GM21529 (cell line): ENCODE data around the gene C12orf56.

Experiments used
- ATAC-seq: cut with Tn5 transposase; IDR thresholded peaks from one replicate; pipeline ENCODE4 v1.9.1; 2021; ENCODE audit not compliant: unreplicated experiment

Gene C12orf56, protein sequence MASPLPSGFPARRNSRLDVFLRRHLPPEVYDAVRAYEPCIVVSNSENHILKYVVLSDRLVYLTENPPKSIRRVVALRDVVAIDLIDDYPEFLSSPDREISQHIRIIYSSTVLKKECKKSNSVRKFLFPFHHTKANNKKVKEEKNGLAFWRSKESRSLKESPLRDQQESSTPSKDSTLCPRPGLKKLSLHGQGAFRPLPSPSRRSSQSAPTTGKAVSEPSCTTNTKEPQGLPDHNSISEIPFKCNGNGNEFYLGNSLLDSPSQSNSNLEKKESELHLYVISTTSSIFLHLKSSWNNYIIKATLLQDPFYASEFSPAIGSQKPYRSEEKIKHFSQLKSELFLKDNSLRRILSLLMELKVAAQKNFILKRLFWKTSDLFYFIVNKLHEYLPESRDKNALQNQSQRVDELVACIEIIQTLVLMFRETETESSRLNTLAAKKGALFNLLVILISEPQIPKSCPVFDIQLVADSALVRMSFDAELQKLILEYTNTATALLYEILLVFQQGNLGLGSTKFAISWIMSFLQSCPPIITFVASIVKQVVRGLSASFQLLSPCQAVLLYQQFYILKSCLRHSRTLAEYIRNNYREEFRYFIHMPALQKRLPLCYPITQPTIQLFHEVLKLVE

DNA sequence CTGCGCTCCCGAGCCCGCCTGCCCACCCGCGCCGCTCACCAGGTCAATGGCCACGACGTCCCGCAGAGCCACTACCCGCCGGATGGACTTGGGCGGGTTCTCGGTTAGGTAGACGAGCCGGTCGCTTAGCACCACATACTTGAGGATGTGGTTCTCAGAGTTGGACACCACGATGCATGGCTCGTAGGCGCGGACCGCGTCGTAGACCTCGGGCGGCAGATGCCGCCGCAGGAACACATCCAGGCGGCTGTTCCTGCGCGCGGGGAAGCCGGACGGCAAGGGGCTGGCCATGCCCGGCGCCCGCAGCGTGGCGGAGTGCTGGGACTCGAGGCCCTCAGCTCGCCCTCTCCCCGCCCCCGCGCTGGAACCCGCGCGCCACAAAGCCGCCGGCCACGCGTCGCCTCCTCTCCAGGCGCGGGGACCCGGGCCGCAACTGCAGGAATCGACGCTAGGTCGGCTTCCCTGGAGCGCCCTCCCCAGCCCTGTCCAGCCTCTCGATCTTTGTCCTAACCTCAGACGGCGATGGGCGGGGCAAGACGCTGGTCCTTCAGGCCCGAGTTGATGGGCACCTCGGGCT, at the start of gene C12orf56:
Gene C12orf56 (minus strand): TSS at position 484 of the 577 bp plus-strand sequence. CDS start 193 bp downstream, at position 291.
- no peak for ATAC-seq

DNA sequence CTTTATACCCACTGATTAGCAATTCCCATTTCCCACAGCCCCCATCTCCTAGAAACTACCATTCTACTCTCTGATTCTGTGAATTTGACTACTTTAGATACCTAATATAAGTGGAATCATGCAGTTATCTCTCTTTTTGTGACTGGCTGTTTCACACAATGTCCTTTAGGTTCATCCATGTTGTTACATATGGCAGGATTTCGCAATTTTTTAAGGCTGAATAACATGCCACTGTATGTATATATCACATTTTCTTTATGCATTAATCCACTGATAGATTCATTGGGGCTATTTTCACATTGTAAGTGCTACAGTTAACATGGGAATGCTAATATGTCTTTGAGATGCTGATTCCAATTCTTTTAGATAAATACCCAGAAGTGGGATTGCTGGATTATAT, 49.5 kb upstream of the C12orf56 start:
- ATAC-seq: no peak

DNA sequence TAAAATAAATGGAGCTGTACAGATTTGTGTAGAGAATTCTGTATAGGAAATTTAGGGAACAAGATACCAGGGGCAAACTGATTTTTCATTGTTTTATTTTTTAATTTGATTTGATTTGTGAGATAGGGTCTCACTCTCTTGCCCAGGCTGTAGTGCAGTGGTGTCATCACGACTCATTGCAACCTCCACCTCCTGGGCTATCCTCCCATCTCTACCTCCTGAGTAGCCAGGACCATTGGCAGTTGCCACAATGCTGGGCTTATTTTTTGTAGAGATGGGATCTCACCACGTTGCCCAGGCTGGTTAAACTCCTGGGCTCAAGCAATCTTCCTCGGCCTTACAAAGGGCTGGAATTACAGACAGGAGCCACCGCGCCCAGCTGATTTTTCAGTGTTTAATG, 43.4 kb upstream of the C12orf56 start:
- no peak for ATAC-seq

DNA sequence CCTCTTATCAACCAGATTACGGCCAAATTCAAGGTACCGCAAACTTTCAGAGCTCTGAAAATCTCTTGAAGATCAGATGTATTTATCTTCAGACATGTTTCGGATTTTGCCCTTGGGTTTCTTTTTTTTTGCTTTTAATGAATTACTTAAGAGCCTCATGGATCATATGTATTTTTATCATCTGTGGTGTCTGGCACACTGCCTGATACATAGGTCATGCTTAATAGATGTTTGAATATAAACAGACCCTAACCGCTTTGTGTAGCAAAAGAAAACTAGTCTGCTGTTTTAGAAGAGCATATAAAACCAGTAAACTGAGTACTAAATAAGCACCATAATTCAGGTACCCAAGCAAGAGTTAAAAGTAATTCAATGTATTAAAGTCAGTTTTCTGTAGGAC, 41.2 kb upstream of the C12orf56 start:
- no peak for ATAC-seq

DNA sequence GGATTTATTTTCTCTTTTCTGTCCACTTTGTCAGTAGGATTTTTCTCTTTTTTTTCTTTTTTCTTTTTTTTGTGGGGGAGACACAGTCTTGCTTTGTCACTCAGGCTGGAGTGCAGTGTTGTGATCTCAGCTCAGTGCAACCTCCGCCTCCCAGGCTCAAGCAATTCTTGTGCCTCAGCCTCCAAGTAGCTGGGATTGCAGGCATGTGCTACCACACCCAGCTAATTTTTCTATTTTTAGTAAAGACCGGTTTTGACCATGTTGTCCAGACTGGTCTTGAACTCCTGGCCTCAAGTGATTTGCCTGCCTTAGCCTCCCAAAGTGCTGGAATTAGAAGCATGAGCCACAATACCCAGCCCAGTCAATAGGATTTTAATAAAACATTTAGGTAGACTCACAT, 40.3 kb upstream of the C12orf56 start:
- ATAC-seq: no peak

DNA sequence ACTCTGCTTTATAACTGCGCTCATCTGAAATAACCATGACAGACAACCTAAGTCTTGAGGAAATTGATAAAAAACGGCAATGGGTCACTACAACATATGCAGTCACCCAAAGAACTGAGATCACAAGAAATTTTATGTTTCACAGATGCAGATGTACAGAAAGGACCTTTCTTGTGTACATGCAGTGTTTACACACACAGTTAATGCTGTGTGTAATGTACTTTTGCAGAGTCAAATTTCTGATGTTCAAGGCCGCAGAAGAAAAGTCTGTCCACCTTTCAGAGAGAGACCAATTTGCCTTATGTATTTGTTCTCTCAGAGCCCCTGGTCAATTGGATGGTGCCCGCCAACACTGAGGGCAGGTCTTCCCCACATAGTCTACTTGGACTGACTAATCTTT, 38.4 kb upstream of the C12orf56 start:
- no peak for ATAC-seq

DNA sequence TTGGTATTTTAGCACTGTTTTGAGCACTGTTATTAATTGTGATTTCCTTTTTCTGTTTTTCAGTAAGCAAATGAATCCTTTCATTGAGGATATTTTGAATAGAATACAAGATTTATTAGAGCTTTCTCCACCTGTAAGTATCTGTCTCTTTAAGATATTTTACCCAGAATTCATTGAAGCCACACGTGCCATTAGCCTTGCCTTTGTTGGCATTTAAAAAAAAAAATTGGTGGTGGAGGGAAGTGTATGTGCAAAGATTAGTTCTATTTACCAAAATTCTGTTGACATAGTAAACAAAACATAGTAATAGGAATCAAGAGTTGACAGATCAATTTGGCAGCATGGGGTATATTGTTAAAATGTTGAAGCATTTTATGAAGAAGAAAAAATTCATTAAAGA, 37.4 kb upstream of the C12orf56 start:
- ATAC-seq: no peak

DNA sequence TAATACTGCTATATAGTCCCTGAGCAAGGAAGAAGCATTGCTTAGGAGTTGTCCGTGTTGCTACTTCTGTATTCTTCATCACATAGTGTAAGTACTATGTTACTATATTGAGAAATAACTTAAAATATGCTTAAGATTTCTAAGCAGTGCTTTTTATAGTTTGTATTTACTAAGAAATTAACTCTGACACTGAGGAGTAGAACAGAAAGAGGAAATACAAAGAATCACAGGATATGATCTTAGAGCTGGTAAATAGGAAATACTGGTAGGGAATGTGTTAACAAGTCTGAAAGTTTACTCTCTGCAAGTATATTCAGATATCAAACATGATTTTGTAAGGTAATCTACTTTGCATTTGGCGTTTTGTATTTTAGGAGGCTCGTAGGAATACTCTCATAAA, 29.1 kb upstream of the C12orf56 start:
- ATAC-seq: no peak

DNA sequence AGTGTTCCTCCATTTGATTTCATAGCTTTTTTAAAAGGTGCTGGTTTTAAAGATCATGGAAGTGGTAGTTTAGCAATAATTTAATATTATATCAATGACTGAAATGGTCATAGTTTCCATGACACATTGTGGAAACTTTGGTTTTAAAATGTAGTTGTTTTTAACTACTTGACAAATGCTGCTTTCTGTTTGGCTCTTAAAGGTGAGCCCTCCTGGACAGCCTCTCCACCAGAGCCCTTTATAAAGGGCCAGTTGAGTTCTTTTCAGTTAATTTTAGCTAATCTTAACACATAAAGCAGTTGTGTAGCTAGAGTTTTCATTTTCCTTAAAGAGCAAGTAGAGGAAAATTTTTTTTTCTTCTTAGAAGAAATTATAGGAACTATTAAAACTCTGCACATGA, 27.7 kb upstream of the C12orf56 start:
- no peak for ATAC-seq

DNA sequence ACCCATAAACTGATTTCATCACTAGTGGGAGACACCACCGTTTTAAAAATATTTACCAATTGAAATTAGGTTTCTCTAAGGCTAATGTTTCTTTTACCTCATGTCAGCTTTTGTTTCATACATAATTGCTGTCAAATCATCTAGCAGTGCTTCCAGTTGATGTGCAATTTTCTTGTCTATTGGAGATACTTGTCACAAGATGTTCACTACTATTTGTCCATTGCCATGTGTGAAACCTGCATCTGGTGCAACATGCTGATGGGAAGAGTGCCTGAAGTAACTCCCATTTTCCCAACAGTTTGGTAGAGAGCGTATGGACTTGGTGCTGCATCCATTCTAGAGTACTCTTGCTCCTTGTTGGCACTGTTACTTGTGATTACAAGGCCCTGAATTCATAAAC, 23.3 kb upstream of the C12orf56 start:
- ATAC-seq: no peak

DNA sequence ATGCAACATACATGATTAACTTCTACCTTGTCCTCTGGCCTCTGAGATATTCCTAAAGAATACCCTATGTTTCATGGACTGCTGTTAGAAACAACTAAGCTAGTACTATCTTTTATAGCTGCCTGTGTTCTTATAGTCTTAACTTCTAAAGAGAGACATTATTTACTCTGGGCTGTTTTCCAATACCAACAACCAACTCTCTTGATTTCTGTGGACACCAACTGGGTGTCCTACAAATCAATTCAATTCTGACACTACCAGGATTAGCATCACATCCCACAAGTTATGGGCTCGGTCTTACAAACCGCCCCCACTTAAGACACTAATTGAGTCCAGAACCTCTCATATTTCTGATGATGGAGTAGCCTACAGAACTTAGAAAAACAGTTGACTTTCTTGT, 21.9 kb upstream of the C12orf56 start:
- no peak for ATAC-seq

DNA sequence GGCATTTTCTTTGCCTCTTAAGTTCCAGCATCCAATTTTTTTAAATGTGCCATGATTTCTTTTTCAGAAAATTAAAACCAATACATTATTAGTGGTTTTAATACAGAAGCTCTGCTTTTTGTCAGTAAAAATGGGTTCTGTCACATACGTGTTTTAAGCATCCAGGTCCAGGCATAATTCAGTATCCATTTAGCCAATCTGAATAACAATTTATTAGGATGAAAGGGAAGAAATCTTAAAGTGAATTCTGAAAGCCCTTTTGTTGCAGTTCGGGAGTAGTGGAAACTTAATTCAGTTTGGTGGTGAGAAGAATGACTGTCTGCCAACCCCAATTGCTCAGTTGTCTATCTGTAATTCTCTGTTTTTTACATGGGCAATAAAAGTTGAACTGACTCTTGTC, 20.9 kb upstream of the C12orf56 start:
- no peak for ATAC-seq

DNA sequence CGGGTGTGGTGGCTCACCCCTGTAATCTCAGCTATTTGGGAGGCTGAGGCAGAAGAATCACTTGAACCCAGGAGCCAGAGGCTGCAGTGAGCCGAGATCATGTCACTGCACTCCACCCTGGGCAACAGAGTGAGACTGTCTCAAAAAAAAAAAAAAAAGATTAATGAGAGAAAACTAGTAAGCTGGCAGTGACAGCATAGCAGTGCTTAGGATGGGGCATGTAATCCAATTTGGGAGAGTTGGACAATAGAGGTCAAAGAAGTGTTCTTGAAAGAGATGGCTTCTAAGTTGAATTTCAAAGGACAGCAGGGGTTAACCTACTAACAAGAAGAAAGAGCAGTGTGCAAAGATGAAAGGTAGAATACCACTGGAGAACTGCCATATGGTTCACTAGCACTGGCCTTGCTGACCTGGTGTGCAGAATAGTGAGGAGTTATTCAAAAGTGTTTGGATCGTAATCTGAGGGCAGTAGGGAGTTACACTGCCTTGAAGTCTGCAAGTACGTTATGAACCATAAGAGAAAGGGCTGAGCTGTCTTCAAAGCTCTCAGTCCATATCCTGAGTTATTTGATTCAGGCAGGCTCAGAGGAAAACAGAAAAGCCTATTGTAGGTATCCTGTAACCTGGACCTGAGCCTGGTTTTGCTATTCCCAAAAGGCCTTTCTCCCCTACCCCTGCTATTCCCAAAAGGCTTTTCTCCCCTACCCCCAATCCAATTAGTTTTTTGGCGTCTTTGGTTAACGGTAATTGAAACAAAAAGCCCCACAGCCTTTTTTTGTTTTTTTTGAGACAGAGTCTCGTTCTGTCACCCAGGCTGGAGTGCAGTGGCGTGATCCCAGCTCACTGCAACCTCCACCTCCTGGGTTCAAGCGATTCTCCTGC, 17.0 kb upstream of the C12orf56 start:
- ATAC-seq: no peak

DNA sequence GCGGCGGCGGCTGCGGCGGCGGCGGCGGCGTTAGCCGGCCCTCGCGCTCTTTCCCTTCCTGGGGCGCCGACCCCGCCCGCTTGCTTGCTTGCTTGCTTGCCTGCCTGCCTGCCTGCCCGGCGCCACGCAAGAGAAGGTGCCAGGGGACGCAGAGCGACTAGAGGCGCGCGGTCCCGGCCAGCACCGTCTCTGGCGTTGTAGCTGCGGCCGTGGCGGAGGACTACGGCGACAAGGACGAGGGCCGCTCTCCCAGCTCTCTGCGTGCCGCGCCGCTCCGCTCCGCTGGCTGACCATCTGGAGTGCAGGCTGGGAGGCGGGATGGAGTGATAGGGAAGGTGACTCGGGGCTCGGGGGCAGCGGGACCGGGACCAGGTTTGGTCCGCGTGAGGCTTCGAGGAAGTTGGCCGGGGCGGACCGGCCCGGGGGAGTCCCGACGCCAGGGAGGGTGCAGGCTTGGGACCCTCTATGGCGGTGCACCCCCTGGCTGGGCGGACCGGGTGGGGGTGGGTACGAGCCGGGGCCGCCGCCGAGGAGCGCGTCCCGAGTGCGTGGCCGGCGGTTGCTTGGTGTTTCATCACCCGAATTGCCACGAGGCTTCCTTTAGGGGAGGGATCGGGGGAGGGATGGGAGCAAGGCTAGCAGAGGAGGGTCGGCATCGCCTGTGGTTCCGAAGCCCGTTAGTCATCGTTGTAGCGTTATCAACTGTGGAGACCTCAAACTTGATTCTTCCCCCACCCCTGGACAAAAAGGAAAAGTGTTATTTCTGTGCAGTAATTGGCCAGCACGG, 14.1 kb upstream of the C12orf56 start:
- ATAC-seq: peak; percentile 50

DNA sequence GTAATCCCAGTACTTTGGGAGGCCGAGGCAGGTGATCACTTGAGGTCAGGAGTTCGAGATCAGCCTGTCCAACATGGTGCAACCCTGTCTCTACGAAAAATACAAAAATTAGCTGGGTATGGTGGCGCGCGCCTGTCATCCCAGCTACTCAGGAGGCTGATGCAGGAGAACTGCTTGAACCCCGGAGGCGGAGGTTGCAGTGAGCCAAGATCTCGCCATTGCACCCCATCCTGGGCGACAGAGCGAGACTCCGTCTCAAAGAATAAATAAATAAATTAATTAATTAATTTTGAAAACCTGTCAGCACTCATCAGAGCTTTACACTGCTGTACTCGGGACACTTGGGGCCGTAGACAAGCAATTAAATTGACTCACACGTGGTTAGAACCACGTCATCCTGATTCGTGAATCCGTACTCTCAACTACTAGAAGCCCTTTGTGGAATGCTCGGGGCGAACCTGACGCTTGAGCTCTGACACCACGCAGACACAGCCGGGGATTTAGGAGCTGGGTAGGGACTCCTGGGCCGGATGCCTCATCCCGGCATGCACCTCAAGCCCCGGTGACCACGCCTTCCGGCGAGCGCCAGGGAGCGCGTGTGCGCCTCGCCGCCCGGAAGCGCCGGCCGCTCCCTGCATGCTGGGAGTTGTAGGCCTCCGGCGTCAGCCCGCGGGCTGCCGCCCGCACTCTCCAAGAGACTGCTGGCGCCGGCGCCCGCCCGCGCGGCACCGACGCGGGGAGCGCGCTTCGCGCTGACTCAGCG, 13.3 kb upstream of the C12orf56 start, which contains the start of gene XPOT:
Gene XPOT (plus strand): TSS at position 686 of the 763 bp plus-strand sequence. CDS start 5,644 bp downstream, outside the sequence.
- ATAC-seq: peak; percentile 94

DNA sequence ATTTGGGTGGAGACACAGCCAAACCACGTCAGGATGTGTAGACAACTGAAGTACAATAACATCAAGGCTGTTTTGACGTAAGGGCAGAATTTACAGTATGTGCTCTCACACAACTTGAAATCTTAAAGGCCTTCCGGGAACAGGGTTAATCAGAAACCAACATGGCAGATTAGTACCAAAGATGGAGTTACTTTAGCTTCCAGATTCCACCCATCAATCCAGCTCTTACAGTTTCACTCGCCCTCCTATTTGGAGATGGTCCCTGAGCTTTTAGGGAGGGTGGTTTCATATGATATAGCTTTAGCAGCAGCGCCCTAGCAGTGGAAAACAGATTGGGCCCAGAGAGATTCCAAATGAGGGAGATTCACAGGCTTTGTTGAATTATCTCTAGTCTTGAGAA, 11.6 kb upstream of the C12orf56 start:
- ATAC-seq: no peak

DNA sequence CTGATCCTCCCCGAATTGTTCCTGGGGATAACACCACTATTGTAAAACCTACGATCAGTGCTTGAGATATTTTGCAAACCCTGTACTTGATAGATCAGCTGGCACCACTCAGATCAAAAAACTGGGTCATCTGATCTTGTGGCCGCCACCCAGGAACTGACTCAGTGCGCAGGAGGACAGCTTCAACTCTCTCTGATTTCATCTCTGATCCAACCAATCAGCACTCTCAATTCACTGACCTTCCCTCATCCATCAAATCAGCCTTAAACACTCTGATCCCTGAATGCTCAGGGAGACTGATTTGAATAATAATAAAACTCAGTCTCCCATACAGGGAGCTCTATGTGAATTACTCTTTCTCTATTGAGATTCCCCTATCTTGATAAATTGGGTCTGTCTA, 9.5 kb upstream of the C12orf56 start:
- ATAC-seq: no peak

DNA sequence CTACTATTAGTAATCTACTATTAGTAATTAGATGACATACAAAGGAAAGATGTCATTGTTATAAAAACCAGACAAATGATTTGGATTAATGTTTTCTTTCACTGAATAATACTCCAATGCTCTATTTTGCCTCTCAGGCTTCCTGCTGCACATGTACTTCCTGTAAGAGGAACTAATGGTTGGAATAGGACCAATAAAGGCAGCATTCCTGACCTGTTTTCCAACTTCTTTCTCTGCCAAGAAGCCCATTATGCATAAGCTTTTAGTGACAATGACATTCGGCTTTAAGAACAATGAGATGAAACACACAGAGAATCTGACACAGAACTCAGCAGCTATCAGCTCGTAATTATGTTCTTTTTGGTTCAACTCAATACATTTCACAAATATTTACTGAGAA, 5.2 kb upstream of the C12orf56 start:
- no peak for ATAC-seq

DNA sequence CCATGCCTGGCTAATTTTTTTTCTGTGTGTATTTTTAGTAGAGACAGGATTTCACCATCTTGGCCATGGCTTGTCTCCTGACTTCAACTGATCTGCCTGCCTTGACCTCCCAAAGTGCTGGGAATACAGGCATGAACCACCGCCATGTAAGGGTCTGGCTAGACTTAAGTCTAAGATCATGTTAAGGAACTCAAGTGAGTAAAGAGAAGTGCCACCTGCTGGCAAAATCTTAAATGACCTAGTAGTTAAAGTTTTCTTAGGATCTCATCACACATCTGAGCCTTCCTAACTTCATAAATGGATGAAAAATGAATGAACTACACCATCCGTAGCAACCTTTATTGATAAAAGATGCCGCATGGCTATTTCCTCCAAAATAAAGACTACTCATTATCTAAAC, 1.7 kb upstream of the C12orf56 start:
- no peak for ATAC-seq

DNA sequence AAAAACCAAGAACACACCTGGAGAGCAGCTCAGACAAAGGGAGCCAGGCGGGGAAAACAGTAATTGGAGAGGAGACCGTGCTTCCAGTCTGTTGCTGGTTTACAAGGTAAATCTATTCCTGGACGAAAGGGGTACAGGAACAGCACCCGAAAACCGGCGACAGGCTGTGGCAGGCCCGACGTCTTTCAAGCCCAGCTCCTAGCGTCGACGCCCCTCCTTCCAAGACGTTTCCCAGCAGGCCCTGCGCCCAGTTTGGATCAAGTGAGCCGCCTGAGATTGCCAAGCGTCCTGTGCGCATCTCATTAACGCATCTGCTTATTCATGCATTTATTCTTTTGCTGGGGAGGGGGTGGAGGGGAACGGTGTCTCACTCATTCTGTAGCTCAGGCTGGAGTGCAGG, 1.4 kb downstream of the C12orf56 start:
- no peak for ATAC-seq
